HG03442 (cell line): ENCODE results near the gene CLCN6.
A peak's percentile ranks its signal among the peaks of the same experiment; 100 is the strongest.

ENCODE experiments used
- ATAC-seq: cut with Tn5 transposase; IDR thresholded peaks from one replicate; pipeline ENCODE4 v1.9.1; 2021; ENCODE audit warnings: mild to moderate bottlenecking, moderate library complexity; ENCODE audit not compliant: unreplicated experiment

Gene CLCN6, protein sequence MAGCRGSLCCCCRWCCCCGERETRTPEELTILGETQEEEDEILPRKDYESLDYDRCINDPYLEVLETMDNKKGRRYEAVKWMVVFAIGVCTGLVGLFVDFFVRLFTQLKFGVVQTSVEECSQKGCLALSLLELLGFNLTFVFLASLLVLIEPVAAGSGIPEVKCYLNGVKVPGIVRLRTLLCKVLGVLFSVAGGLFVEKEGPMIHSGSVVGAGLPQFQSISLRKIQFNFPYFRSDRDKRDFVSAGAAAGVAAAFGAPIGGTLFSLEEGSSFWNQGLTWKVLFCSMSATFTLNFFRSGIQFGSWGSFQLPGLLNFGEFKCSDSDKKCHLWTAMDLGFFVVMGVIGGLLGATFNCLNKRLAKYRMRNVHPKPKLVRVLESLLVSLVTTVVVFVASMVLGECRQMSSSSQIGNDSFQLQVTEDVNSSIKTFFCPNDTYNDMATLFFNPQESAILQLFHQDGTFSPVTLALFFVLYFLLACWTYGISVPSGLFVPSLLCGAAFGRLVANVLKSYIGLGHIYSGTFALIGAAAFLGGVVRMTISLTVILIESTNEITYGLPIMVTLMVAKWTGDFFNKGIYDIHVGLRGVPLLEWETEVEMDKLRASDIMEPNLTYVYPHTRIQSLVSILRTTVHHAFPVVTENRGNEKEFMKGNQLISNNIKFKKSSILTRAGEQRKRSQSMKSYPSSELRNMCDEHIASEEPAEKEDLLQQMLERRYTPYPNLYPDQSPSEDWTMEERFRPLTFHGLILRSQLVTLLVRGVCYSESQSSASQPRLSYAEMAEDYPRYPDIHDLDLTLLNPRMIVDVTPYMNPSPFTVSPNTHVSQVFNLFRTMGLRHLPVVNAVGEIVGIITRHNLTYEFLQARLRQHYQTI

DNA sequence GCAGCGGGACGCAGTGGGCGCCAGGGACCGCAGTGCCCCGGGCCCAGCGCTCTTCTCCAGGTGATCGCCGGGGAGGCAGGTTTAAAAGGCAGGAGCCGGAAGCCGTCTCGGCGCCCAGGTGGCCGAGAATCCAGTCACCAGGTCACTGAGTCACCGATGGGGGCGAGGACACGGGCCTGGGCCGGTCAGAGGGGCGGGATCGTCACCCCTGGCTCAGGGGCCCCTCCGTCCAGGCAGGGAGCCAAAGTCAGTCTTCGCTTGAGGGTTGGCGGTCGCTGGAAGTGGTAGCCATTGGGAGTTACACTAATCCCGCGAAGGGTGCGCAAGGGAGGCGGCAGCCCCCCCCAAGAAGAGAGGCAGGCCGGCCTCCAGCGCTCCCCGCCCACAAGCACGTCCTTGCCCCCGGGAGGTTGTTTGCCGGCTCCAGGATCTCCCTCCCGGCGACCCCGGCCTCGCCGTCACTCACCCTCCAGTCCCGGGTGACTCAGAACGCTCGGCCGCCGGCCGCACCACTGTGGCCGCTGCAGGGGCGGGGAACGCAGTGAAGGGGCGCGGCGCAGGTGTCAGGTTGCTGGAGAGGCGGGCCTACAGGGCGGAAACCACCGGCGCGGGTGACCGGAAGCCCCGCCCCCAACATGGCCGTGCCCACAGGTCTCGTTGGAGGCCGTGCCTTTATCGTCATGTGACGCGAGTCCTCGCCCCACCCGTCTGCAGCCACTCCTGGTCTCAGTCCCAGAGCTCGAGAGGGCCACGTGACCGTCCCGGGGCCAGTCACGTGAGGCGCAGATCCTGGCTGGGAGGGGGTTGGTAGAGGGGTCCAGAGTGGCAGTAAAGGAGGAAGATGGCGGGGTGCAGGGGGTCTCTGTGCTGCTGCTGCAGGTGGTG is at the start of gene CLCN6, which contains the start of gene MTHFR:
Gene CLCN6 (plus strand): TSS at position 770 of the 885 bp plus-strand sequence. CDS start 72 bp downstream, at position 842.
Gene MTHFR (minus strand): TSS at position 543 of the 885 bp plus-strand sequence. CDS start 2,848 bp downstream, outside the sequence.
- peak; percentile 82 for ATAC-seq

DNA sequence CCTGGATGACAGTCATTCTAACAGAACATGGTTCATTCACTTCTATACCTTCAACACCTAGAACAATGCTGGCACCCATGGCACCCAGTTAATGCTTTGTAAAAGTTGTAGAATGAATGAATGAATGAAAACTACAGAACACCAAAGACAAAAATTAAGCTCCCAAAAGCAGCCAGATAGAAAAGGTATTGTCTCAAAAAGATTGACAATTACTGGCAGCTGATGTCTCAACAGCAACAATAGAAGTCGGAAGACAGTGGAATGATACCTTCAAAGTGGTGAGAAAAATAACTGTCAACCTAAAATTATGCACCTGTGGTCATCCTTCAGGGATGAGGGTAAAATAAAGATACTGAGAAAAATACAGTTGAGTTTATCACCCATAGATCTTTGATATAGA is 48.9 kb upstream of the CLCN6 start:
- ATAC-seq, result no peak

DNA sequence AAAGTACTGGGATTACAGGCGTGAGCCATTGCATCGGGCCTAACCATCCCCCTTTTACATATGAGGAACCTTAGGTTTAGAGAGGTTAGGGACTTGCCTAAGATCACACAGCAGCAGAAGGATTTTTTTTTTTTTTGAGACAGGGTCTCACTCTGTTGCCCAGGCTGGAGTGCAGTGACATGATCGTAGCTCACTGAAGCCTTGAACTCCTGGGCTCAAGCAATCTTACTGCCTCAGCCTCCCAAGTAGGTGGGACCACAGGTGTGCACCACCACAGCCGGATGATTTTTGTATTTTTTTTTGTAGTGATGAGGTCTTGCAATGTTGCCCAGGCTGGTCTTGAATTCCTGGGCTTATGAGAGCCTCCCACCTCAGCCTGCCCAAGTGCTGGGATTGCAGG is 46.2 kb upstream of the CLCN6 start:
- no peak for ATAC-seq

DNA sequence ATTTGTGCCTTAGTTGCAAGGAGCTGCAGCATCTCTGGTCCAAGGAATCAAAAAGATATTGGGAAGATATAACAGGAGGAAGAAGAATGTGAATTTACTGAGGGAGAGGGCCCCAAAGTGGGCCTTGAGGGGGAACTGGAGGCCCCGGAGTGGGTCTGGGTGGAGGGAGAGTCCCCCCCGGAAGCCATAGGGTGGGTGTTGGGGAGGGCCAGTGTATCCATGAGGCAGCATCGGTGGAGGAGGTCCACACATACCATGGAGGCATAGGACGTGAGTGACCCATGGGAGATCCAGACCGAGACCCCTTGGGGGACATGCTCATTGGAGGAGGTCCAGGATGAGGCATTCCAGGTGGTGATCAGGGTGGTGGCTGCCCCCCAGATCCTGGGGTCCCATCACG is 44.7 kb upstream of the CLCN6 start:
- ATAC-seq, result no peak

DNA sequence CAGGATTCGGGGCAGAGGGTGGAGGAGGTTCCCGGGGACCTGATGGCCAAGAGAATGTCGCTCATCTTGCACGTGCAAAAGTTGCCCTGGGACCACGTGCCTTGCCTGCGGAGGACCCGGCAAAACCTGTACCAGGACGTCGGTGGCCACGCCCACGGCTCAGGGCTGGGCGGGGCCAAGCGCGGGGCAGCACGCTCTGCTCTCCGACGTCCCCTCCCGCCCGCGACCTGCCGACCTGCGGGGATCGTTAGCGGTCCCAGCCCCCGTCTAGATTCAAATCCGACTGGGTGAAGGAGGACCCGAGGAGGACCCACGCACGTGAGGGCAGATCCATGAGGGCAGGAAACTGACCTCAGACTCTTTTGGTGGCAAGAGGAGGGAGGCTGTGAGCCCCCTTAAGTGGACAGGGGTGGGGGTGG is 44.0 kb upstream of the CLCN6 start, which contains the start of gene C1orf167:
Gene C1orf167 (plus strand): TSS at position 206 of the 419 bp plus-strand sequence. CDS start 2,208 bp downstream, outside the sequence.
- ATAC-seq, result no peak

DNA sequence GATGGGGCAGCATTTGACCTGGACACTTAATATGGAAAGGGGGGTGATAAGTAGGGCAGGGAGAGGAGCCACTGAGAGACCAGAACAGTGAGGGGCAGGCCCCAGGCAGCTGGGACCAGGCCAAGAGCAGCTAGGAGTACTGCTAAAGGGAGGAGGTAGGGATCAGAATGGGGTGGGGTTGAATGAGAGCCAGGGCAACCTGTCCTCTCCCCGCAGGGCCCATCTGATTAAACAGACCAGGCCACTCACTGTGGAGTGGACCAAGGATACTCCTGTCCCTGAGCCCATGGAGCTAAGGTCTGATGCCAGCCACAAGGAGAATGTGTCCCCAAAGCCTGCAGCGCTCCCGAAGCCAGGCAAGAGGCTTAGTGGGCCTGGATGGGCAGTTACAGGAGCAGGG is 41.9 kb upstream of the CLCN6 start:
- no peak for ATAC-seq

DNA sequence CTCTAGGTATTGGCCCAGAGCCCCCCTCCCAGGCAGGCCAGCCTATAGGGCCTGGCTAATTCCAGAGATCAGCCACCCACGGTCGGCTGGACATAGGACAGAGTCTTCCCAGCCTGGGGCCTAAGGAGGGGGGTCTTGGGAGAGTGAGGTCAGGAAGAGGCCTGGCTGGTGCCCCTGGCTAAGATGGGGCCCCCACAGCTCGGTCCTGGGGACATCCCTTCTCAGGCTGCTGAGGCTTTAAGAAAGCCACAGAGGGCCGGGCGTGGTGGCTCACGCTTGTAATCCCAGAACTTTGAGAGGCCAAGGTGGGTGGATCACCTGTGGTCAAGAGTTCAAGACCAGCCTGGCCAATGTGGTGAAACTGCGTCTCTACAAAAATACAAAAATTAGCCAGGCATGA is 41.5 kb upstream of the CLCN6 start:
- ATAC-seq, result no peak

DNA sequence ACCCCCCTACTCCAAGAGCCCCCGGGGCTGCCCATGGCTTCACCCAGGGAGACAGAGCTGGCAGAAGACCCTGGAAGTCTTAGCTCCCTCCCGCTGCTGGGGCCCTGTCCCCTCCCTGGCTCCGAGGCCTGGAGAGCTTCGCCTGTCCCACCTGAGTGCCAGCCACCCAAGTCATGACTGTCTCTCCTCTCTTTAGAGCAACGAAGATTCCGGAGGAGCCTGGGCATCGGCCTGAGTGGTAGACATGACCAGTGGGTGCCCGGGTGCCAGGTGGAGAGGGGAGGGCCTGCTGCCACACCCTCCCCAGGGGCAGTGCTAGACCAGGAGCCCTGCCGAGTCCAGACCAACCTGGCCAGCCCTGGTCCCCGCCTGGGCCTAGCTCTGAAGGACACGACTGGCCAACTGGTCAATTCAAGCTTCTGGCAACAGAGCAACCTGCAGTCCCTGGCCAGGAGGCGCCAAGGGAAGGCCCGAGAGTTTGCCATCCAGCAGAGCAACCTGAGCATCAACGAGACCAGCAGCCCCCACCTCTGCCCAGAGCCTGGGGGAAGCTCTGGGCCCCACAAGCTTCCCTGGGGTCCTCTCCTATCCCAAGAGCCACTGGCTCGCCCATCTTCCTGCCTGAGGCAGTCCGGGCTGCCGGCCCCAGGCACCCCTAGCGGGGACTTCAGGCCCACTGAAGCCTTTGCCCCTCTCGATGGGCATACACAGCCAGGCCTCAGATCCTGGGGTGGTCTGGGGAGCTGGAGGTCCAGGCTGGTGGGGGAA is 40.1 kb upstream of the CLCN6 start:
- ATAC-seq, result no peak

DNA sequence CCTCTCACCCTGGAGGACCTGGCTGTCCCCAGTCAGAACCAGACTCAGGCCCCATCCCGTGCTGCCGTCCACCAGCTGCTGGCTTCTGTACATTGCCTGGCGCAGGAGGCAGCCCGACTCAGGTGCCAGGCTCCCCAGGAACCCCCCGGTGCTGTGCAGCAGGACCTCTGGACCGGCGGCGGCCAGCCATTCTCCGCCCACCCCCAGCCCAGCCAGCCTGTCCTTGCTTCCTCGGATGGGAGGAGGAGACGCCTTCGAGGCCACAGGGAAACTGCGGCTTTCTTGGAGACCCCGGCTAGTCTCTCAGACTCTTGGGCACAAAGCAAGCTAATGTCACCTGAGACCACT is 39.6 kb upstream of the CLCN6 start:
- no peak for ATAC-seq

DNA sequence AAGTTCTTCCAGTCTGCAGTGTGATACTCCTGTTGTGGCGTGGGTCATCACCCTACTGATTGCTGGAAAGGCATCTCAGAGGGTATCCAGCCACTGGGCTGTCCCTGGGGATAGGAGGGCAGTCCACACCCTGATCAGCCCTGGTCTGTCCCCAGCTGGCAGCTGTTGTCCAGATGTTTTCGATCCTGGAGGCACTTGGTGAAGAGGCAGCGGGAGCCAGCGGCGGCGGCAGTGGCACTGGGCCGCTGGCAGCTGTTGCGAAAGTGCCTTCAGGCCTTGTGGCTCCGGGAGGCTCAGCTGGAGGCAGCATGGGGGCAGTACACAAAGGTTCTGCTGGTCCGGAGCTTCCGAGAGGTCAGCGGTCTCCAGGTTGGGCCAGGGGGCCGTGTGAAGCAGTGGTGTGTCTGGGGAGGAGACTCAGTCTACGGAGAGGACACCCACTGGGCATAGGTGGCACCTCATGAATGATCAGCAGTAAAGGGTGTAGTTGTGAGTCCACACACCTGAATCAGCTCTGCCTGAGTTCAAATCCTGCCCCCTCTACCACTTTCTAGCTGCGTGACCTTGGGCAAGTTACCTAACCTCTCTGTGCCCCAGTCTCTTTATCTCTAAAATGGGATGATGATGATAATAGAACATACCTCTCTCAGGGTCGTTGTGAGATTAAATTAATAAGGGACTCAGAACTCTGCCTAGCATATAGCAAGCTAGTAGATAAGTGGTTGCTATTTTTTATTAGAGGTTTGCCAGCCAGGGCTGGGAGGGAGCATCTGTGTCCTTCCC is 37.9 kb upstream of the CLCN6 start:
- no peak for ATAC-seq

DNA sequence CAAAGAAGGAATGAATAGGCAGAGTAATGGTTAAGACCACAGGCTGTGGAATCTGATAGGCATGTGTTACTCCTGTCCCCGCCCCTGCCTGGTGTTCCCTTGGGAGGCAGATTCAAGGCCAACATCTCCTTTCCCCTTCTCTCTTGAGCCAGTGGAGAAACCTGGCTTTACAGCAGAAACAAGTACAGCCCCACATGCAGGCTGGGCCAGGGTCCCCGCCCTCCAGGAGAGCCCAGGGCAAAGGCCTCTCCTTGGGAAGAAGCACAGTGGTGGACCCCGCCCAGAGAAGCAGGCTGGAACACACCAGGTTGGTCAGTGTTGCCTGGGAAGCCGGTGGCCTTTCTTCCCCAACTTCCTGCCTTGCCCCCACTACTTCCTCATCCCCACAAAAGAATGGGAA is 37.2 kb upstream of the CLCN6 start:
- no peak for ATAC-seq

DNA sequence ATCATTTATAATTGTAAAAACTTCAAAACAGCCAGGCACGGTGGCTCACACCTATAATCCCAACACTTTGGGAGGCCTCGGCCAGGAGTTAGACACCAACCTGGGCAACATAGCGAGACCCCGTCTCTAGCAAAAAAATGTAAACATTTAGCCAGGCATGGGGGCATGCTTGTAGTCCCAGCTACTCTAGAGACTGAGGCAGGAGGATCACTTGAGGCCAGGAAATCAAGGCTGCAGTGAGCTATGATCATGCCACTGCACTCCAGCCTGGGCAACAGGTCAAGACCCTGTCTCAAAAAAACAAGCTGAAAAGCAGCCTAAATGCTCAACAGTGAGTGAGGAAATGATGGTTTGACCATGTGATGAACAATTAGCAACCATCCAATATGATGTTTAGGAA is 36.7 kb upstream of the CLCN6 start:
- no peak for ATAC-seq

DNA sequence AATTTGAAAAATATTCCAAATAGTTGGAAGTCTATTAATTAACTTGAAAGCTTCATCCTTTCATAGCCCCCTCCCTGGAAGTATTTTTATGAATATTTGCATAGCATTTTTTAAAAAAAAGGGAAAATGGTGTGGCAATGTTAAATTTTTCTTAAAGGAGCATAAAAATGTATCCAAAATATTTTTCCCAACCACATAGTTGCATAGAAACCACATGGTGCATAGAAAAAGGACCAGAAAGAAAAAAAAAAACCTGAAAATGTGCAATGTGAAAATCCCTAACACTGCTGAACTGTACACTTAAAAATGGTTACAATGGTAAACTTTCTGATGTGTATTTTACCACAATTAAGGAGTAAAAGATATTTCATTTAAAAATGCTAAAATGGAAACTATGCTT is 36.0 kb upstream of the CLCN6 start:
- ATAC-seq, result no peak

DNA sequence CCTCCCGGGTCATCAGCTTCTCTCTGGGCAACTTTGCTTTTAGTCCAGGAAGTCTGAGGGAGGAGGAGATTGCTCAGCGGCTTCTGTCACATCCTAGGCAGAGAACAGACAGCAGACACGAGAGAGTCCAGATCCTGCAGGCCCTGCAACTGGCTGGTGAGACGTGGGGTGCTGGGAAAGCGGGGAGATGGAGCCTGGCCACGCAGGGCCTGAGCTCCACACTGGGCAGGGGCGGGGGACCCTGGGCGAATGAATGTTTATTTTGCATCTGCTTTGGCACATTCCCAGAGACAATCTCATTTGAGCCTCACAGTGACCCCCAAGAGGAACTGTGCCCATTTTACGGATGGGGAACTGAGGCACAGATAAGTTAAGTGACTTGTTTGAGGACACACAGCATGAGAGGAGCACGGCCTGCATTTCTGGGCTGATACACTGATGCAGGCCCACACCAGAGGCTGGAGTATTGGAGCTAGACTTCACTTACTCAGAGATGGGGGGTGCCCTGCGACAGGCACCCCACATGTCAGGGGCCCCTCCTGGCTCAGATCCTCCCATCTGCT is 34.4 kb upstream of the CLCN6 start:
- no peak for ATAC-seq

DNA sequence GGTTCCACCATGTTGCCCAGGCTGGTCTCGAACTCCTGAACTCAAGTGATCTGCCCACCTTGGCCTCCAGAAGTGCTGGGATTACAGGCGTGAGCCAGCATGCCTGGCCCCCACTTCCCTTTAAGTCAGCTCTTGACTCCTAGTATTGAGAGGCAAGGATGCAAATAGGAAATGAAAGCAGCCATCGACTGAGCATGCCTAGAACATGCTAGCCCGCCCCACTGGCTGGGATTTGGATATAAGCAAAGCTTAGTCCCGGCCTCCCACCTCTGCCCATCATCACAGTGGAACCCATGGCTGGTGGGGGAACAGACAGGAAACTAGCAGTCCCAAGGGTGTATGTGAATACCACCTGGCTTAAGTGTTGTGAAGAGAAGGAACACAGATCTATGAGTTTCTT is 33.5 kb upstream of the CLCN6 start:
- no peak for ATAC-seq

DNA sequence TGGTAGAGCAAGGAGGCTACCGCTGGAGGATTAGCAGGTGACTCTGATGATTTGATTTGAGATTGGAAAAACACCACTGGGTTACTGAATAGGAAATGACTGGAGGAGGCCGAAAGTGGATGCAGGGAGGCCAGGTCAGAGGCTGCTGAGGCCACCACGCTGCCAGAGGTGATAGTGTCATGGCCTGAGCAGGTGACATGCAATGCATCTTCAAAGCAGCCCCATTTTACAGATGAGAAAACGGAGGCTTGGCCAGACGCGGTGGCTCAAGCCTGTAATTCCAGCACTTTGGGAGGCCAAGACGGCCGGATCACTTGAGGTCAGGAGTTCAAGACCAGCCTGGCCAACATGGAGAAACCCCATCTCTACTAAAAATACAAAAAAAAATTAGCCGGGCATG is 31.2 kb upstream of the CLCN6 start:
- no peak for ATAC-seq

DNA sequence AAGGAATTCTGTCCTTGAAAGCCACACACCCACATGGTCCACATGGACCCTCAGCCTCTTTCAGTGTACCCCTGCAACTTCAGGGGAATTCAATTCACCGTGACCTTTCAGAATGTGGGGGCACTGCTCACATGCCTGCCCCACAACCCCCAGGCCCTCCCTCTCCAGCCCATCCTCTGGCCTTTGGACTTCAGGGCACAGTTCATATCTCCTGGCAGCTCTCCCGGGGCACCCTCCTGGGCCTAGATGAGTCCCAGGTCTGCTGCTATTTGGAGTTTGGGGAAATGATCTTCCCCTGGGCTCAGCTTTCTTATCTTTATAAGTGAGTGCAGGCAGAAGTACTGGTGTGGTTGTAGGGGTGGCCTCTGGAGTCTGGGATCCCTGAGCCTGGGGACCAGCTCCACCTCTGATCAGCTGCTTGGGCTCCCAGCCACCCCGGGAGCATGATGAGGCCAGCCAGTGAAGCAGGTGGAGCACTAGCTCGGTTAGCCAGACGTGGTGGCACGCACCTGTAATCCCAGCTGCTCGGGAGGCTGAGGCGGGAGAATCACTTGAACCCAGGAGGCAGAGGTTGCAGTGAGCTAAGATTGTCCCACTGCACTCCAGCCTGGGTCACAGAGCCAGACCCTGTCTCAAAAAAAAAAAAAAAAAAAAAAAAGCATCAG is 28.2 kb upstream of the CLCN6 start:
- no peak for ATAC-seq

DNA sequence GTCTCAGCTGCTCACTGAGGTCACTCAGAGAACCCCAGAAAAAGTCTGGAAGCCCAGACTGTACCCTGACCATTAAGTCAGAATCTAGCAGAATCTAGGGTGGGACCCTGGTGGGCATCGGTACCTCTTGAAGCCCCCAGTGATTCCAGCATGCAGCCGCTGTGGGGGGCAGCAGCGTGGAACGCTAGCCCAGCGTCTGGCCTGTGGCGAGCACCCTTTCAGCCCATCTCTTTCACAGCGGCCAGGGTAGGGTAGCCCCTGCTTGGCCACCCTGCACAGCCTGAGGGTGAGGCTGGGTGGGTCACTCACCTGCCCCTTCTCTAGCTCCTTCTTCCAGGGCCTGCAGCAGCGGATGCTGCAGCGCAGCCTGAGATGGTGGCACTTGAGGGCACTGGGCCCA is 27.7 kb upstream of the CLCN6 start:
- ATAC-seq, result no peak
